HG03342 (cell line): ENCODE data around the gene CYB5D1.
A peak's percentile ranks its signal among the peaks of the same experiment; 100 is the strongest.

Experiments
- ATAC-seq: cut with Tn5 transposase; IDR thresholded peaks from one replicate; pipeline ENCODE4 v1.9.1; 2021; ENCODE audit warnings: mild to moderate bottlenecking, moderate library complexity; ENCODE audit not compliant: unreplicated experiment

Gene CYB5D1

DNA sequence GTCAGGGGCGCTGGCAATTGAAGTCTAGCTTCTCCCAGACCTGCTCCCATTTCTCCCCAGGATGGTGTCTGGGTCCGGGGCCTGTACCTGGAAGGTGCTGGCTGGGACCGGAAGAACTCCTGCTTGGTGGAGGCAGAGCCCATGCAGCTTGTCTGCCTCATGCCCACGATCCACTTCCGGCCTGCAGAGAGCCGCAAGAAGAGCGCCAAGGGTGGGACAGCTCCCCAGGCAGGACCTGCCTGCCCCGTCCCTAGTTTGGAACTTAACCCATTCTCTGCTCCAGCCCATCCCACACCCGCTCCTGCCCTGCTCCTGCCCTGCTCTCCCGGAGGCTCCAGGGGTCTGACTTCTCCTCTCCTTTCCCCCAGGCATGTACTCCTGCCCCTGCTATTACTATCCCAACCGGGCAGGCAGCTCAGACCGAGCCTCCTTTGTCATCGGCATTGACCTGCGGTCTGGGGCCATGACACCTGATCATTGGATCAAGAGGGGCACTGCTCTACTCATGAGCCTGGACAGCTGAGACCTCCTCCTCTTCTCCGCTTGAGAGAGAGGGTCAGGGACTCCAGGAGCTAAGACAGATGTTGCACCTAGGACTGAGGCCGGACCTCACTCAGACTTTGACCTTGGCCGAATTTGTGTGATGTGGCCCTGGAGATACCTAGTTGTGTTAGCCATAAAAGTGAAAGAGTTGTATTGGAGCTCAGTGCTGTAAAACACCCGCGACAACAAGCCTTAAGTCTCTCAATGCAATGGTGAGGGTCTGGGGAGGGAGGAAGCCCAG lies 24.6 kb upstream of the CYB5D1 start:
- ATAC-seq = no peak

DNA sequence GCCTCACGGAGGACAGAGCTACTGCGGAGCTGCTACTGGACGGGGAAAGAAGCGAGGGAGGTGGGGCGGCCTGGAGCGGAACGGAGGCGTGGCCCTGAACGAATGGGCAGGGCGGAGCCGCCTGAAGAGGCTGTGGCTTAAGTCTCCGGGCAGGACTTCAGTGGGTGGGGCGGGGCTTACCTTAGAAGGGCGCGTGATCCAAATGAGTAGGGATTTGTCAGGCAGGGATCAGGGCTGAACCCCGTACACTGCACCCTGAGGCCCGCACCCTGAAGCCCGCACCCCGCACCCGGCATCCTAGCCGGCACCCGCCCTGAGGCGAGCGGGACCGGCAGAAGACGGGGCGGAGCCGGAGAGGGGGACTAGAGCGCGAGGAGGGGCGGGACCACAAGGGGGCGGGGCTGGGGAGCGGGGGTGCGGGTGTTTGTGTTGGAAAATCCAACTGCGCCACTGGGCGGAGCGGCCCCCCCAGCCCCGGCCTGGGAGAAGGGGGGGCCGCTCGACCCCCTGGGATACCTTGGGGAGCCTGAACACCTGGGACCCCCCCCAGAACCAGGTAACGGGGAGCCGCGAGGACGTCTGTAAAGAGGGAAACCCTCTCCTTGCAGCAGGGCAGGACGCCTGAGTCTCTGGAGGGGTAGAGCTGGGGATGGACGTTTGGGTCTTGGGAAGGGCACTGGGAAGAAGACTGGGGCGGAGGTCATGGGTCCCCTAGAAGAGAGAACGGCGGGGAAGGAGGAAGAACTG lies 23.8 kb upstream of the CYB5D1 start, which contains the start of gene KDM6B:
Gene KDM6B, plus strand, starts transcription at position 423 of the 747 bp plus-strand sequence. CDS start 11,338 bp downstream, outside the sequence.
- peak; percentile 47 for ATAC-seq

DNA sequence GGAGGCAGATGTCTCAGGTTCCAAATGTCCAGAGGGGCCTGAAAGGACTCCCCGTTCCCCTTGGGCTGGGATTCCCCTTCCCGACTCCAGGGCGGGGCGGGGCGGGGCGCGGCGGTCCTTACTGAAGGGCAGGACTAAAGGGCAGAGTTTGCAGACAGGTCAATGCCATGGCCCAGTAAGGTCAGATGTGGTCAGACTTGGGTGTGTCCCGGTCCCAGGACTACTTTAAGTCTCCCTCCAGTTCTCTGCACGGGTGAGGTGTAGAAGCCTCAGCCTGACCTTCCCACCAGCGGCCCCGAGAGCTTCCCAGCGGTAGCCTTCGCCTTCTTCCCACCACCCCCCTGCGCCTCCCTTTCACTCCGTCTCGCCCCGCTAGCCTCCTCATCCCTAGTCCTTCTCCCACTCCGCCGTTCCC lies 23.3 kb upstream of the CYB5D1 start:
- no peak for ATAC-seq

DNA sequence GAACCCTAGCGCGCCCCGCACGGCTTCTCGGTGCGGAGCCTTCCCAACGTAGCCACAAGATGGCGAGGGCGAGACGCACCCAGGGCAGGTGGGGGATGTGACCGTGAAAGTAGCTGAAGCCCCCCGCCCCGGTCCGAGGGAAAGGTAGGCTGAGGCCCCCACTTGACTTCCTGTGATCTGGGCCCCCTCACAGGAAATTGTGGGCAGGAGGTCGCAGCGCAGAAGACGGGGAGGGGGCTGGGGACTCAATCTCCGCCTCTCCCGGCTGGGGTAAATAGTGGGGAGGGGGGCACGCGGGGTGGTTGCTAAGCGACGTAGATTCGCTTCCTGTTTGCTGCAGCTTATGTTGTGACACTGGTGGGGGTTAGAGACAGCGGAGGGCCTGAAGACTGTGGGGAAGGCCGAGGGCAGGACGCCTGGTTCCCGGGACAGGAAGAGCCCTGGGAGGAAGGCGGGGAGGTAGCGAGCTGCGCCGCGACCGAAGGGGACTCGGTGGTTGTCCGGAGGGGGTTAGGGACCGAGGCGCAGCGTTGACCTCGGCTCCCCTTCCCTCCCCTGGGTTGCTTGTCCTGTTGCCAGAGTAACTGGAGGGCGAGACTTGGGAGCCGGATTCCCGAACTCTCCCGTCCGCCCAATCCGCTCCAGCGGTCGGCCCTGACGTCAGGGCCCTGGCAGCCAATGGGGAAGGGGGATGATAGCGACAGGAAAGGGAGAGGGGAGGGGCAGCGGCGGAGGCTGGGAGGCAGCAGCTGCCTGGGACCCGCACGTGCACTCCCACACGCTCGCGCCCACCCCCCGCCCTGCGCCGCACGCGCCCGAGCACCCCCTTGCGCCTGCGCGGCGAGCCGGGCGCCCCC lies 22.6 kb upstream of the CYB5D1 start:
- peak; percentile 45 for ATAC-seq

DNA sequence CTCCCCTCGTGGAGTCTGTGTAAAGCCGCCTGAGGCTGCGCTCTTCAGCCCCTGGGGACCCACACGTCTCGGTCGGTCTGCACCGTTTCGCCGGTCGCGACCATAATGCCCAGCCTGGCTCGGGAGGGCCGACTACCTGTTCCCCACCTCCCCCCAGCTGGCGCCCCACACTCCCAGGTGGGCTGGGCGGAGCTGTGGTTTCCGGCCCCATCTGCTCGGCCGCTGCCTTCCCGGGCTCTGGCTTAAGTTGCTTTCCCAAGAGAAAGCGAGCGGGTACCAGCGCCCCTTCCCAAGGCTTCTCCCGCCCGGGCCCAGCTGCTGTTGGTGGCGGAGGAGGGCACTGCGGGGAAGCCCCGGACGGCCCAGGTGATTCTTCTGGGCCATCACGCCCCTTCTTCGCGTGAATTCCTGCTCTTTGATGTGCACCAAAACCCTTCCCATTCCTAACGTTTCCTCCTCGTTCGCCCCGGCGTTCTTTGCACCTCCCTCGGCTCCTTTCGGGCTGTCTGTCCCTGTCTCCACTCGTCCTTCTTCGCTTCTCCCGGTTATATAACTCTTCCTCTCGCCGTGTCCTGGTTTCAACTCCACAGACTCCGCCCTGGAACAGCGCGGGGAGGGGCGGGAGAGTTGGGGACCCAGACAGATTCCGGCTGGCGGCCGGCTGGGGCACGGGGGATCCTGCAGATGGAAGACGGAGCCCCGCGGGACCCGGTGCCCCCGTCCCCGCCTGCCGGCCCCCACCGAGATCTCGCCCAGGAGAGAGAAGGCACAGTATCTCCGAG lies 21.8 kb upstream of the CYB5D1 start:
- peak; percentile 4 for ATAC-seq

DNA sequence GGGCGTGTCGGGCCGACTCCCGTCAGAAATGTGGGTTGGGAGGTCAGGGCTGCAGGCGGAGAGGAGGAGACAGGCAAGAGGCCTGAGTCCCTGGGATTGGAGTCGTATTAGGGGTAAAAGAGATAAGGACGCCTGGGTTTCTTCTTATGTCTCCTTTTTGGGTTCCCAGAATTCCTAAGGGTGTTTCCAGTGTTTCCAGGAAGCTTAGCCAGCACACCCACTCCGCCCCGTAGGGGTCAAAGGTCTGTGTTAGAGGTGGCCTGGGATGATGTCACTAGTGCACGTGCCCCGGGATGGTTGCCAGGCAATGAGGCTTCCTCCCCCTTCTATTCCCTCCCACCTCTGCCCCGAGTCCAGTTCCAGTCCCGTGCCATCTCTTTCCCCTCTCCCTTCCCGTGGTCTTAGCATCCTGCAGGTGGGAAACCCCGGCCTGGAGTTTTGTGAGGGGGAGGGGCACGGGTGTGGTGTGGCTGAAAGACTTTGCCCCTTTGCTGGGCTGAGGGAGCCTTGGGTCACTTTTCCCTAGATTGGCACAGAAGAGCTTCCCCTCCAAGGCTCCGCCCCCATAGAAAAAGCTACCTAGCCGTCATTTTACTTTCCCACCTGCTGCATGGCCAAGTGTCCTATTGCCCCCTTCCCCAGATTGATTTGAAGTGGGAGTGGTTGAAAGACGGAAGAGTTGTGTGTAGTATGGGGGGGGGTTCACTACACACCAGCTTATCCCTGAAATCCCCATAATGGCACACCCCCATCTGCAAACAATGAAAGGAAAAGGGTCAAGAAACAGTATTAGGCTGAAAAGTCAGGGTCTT lies 21.0 kb upstream of the CYB5D1 start:
- no peak for ATAC-seq

DNA sequence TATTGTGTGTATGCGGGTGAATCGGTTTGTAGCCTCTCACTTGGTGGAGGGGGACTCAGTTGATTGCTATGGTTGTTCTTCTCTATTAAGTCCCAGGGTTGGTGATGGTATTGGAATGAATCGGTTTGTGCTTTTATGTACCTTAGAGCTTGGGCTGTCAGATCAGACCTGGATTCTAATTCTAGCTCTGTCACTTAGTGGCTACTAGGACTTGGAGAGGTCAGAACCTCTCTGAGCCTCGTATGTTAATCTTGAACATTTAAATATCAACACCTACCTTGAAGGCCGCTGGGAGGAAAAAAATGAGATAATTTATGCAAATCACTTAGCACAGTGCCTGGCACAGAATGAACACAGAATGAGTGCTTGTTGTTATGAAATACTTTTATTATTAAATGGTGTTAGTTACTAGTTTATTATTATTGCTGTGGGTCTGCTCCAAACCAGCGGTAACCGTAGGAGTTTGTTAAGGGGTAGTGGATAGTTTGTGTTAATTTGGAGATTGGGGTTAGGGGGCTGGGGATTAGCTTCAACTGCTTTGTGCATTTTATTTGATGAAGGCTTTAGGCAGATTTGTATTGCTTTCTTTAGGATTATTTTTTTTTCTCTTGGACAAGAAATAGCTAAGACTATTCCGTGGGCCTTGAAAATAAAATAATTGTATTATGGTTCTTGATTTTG lies 20.3 kb upstream of the CYB5D1 start:
- no peak for ATAC-seq

DNA sequence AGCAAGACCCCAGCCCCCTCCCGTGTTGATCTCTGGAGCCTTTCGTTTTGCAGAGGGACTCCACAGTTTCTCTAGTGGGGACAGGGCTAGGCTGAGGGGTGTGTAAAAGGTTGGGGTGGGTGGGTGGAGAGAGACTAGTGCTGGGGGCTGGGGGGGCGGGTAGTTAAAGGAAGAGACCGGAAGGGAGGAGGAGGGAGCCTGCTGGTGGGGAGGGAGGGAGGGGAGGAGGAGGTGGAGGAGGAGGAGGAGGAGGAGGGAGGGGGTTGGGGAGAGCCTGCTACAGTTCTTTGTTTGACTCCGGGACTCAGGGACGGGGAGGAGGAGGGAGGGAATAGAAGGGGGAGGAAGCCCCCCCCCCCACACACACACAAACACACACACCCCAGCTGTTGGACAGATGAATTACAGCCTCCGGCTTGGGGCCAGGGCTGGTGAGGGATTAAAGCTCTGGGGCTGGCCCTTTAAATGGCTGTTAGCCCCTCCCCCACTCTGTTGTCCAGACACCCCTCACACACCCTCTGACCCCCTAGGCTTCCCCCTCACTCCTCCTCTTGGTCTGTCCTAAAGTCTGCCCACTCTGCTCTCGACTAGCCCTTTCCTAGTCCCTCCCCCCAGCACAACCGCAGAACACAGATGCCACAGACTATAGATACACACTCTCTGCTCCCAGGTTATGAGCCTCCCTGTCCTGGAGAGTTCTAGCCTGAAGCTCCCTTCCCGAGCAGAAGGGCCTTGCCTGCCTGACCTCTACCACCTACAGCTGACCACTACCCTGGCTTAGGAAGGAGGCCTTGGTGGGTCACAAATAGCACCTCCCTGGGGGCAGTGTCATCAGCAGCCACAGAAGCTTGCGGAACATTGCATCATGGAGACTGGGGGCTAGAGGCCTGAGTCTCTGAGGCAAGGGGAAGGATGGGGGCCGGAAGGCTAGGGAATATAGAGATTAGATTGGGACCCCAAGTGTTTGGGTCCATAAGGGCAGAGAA lies 19.4 kb upstream of the CYB5D1 start:
- no peak for ATAC-seq

DNA sequence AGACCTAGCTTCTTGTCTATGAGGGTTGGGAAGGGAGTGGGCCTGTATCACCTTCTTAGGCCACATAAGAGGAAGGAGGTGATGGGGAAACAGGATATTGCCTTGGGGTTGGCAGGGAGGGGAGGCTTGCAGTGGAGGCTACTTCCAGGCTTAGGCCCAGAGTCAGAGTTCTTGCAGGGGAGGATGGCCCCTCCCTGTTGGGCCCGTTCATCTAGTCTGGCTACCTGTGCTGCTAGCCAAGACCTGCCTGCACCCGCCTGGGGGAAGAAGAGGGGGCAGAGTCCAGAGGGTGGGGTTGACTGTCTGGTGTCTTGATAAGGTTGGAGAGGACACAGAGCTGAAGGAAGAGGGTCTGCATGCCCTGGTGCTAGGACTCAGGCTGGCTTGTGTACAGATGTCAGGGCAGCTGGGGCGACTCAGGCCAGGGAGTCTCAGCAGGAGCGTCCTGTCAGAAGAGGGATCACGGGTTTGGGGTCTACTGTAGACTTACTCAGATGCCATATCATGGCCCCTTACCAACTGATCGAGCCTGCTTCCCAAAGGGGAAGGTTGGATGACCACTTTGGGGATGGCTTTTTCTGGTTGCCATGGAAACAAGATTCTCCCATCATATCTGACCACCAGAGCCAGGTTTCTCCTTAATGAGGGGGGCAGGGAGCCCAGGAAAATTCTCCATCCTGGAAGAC lies 18.5 kb upstream of the CYB5D1 start:
- no peak for ATAC-seq

DNA sequence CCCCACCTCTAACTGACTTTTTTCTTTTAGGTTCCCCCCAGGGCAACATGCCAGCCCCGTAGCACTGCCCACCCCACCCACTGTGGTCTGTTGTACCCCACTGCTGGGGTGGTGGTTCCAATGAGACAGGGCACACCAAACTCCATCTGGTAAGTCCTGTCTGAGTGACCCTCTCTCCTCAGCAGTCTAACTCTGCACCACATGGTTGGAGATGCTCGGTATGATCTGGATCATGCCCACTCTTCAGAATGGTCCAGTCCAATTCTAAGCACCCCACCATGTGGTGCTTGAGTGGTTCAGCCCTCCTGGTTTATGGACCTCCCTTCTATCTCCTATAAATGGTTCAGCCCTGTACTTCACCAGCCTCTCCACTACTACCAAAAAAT lies 17.9 kb upstream of the CYB5D1 start:
- ATAC-seq = no peak

DNA sequence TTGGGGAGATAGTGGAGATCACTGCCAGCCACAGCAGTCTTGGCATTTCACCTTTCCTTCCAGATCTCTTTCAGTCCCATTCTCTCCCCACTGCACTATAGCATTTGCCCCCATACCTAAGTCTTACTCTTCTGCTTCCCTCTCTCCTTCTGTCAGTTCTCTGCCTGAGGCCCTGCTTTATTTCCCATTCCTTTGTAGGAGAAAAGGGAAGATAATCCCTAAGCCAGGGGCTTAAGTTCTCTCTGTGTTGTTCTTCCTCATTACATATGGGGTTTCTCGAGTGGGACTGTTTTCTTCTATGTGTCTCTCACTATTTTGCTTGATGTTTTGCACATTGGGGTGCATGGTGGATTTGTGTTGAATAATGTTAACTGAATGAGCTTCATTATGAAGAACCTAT lies 17.4 kb upstream of the CYB5D1 start:
- ATAC-seq = no peak

DNA sequence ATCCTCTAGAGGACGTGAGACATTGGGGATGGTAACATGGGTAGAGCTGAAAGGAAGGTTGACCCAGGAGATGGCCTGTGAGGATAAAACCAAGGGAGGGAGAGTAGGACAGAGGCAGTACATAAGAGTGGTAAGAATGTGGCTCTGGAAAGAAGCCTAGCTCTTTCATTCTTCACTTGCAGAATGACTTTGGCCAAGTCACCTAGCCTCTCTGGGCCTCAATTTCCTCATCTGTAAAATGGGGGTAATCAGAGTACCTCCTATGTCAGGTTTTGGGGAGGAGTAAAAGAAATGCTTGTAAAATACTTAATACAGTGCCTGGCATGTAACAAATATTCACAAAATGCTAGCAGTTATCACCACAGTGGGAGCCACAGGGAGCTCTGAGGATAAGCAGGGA lies 16.9 kb upstream of the CYB5D1 start:
- ATAC-seq = no peak

DNA sequence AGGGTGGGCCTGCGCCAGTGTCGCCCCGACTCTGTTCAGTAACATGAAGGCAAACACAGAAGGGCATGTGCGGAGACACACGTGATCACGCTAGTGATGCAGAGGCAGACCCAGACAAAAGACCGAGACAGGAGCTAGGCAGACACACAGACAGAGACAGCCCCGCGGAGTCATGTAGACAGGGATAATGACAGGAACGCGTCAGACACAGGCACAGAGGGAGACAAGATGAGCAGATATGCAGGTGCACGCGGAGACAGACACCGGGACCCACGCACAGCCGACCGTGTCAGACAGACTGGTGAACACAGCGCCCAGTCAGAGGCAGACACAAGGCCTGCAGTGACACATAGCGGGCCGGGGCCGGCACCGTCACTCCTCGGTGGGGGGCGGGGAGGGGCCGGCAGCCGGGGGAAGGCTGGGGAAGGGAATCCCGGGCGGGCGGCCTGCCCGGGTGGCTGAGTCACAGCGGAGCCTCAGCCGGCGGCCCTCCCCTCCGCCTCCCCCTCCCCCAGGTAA lies 16.3 kb upstream of the CYB5D1 start:
- ATAC-seq = peak; percentile 5

DNA sequence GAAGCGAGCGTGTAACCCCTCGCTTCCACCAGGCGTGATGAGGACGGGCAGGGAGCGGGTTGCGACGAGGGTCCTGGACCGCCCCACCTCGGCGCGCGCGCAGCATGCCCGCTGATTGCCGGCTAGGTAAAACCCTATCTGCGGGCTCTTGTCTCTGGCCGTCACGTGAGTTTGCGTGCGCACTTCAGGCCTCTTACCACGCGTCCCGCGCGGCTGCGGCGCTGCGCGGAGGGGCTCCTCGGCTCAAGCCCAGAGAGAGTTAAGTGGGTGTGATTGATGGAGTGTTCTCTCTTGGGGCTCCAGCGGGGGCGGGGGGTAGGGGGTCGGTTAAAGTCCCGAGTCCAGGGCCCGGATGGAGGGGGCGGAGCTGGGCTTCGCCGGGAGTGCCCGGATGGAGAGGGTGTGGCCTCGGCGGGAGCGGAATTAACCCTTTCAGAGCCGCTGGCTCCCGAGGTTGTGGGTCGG lies 15.9 kb upstream of the CYB5D1 start:
- peak; percentile 24 for ATAC-seq

DNA sequence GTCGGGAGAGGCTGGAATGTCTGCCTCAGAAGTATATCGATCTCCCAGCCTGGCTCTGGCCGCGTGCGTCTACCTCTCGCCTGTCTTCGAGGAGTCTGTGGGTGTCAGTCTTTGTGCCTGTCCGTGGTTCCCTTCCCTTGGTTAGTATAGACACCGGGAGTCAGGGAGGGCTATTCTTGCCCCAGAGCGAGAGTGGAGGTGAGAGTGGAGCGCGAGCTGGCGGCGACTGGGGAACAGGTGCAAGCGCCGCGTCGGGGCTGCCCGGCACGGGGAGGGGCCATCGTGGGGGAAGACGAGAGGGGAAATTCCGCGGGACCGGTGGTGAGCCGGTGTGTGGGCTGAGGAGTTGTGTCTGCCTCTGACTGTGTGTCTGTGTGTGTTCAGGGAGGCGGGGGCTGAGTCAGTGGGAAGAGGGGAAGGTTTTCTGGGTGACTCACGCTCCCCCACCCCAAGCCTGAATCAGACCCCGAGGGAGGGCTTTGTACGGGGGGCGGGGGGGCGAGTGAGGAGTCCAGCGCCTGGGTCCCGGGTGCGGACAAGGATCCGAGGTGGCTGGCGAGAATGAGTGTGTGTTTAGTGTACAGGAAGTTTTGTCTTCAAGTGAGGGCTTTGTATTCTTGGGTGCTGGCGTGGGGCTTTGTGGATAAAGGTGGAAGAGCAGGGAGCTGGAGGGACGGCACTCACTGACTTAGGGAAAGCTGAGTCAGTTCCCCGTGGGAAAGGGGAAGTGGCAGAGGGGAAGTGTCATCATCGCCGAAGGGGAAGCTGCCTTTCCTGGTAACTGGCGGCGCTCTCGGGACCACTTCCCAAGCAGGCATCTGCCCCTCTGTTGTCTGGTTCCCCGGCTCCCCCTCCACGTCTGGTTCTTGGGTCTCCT lies 15.2 kb upstream of the CYB5D1 start:
- ATAC-seq = peak; percentile 22

DNA sequence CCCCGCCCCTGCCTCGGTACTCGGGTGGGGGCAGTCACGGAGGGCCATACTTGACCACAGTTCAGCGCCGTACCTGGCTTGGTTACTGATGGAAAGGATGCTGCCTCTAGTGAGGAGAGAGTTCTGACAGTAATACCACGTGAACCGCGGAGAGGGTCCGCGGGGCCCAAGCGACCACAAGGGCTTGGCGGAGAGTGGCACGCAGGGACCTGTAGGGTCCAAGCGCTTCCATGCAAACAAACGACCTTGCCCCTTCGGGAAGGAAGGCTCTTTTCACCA lies 14.6 kb upstream of the CYB5D1 start:
- no peak for ATAC-seq
